Muscle layer of colon (tissue), 2 donors: ENCODE measurements around the gene LIME1.
A peak's percentile ranks its signal among the peaks of the same experiment; 100 is the strongest.

Experiments used
- H3K27ac ChIP-seq: one replicate; pipeline ENCODE4 v1.7.0; 2013; ENCODE audit warnings: low read depth, mild to moderate bottlenecking, low read length, moderate library complexity
- H3K27me3 ChIP-seq, 2 donors: one replicate each; pipeline ENCODE4 v1.7.0; 2013; ENCODE audit warnings: low read length in 2 of 2, mild to moderate bottlenecking in 2 of 2; ENCODE audit not compliant: insufficient read depth in 2 of 2, control insufficient read depth in 1 of 2
- H3K36me3 ChIP-seq: one replicate; pipeline ENCODE4 v1.7.0; 2013; ENCODE audit warnings: mild to moderate bottlenecking, low read length; ENCODE audit not compliant: insufficient read depth
- H3K4me1 ChIP-seq: one replicate; pipeline ENCODE4 v1.7.0; 2013; ENCODE audit warnings: mild to moderate bottlenecking, low read length; ENCODE audit not compliant: insufficient read depth
- H3K4me3 ChIP-seq, 2 donors: one replicate each; pipeline ENCODE4 v1.7.0; 2013; ENCODE audit warnings: low read length in 2 of 2, low read depth in 1 of 2, mild to moderate bottlenecking in 1 of 2, moderate library complexity in 1 of 2
- H3K9ac ChIP-seq: one replicate; pipeline ENCODE4 v1.7.0; 2013; ENCODE audit warnings: low read length
- H3K9me3 ChIP-seq: one replicate; pipeline ENCODE4 v1.7.0; 2013; ENCODE audit warnings: mild to moderate bottlenecking, low read length
- donor health status: abdominal sarcoma.
- donor health status: Adenocarcinoma of cecum.

The LIME1 gene

GRCh38 chr20:63738687-63739129 is 2.2 kb downstream of the LIME1 start:
- H3K36me3 ChIP-seq = peaks cover 16% of the 10 kb centered on the region
- peak overlapping the region; percentile 70 to 85 for H3K4me3 ChIP-seq
- no peak overlapping the region for H3K9ac ChIP-seq

GRCh38 chr20:63739130-63740069 is 2.9 kb downstream of the LIME1 start, which contains the start of gene SLC2A4RG:
Gene SLC2A4RG, plus strand, starts transcription at chr20:63739776. Its CDS starts 137 bp downstream, at chr20:63739913.
- Histone ChIP-seq H3K4me1 (peaks cover 18% of the 10 kb centered on the region), H3K9ac (peak within 1 kb of the TSS; percentile 33), H3K27ac (peak within 1 kb of the TSS; percentile 99), H3K27me3 (no peaks in the 10 kb centered on the region), H3K36me3 (peaks cover 9% of the 10 kb centered on the region), H3K4me3 (peak within 1 kb of the TSS; percentile 70 to 85), H3K9me3 (no peaks in the 10 kb centered on the region)

More at GRCh38 chr20:63738687-63739129, 2.2 kb downstream of the LIME1 start:
- H3K9me3 ChIP-seq = no peaks in the 10 kb centered on the region
- no peaks in the 10 kb centered on the region for H3K27me3 ChIP-seq
- peak overlapping the region; percentile 91 for H3K27ac ChIP-seq
- H3K4me1 ChIP-seq = peaks cover 18% of the 10 kb centered on the region

- Histone ChIP-seq H3K9ac (peak overlapping the region; percentile 33), H3K4me1 (peaks cover 18% of the 10 kb centered on the region), H3K9me3 (no peaks in the 10 kb centered on the region), H3K4me3 (peak overlapping the region; percentile 65 to 80), H3K36me3 (peaks cover 2% of the 10 kb centered on the region), H3K27ac (peak overlapping the region; percentile 99), H3K27me3 (no peaks in the 10 kb centered on the region)
These were observed 3.7 kb downstream of the LIME1 start for GRCh38 chr20:63740070-63740626.

- H3K4me3 ChIP-seq = peak overlapping the region; percentile 65 to 80
- H3K9ac ChIP-seq = peak overlapping the region; percentile 33
- H3K27ac ChIP-seq = peak overlapping the region; percentile 99
- no peaks in the 10 kb centered on the region for H3K9me3 ChIP-seq
- H3K36me3 ChIP-seq = no peaks in the 10 kb centered on the region
- no peaks in the 10 kb centered on the region for H3K27me3 ChIP-seq
- H3K4me1 ChIP-seq = peaks cover 18% of the 10 kb centered on the region
These were observed 4.3 kb downstream of the LIME1 start for GRCh38 chr20:63740627-63741353.

GRCh38 chr20:63741354-63741675 is 4.9 kb downstream of the LIME1 start:
- Histone ChIP-seq H3K27ac (peak overlapping the region; percentile 76), H3K4me3 (peak overlapping the region; percentile 65 to 80), H3K36me3 (no peaks in the 10 kb centered on the region), H3K27me3 (no peaks in the 10 kb centered on the region), H3K4me1 (peaks cover 18% of the 10 kb centered on the region), H3K9me3 (no peaks in the 10 kb centered on the region), H3K9ac (no peak overlapping the region)

- no peaks in the 10 kb centered on the region for H3K27me3 ChIP-seq
- no peak overlapping the region for H3K9ac ChIP-seq
- peaks cover 18% of the 10 kb centered on the region for H3K4me1 ChIP-seq
- peak overlapping the region; percentile 76 for H3K27ac ChIP-seq
- no peaks in the 10 kb centered on the region for H3K9me3 ChIP-seq
- H3K36me3 ChIP-seq = no peaks in the 10 kb centered on the region
- peak overlapping the region; percentile 65 to 80 for H3K4me3 ChIP-seq
These were observed 5.4 kb downstream of the LIME1 start for GRCh38 chr20:63741676-63742380.

- Histone ChIP-seq H3K36me3 (no peaks in the 10 kb centered on the region), H3K27ac (no peak overlapping the region), H3K4me1 (peaks cover 18% of the 10 kb centered on the region)
These were observed 6.0 kb downstream of the LIME1 start for GRCh38 chr20:63742381-63743024.

GRCh38 chr20:63743210-63743970 is 6.9 kb downstream of the LIME1 start:
- H3K4me3 ChIP-seq = no peak overlapping the region
- H3K27me3 ChIP-seq = no peaks in the 10 kb centered on the region
- H3K36me3 ChIP-seq = no peaks in the 10 kb centered on the region
- H3K27ac ChIP-seq = no peak overlapping the region
- H3K4me1 ChIP-seq = peaks cover 14% of the 10 kb centered on the region
- H3K9ac ChIP-seq = no peak overlapping the region
- H3K9me3 ChIP-seq = no peaks in the 10 kb centered on the region

More at GRCh38 chr20:63742381-63743024, 6.0 kb downstream of the LIME1 start:
- Histone ChIP-seq H3K9ac (no peak overlapping the region), H3K4me3 (no peak overlapping the region), H3K27me3 (no peaks in the 10 kb centered on the region), H3K9me3 (no peaks in the 10 kb centered on the region)

GRCh38 chr20:63744158-63744557 is 7.7 kb downstream of the LIME1 start:
- no peaks in the 10 kb centered on the region for H3K27me3 ChIP-seq
- H3K4me1 ChIP-seq = peaks cover 11% of the 10 kb centered on the region
- H3K9ac ChIP-seq = no peak overlapping the region
- H3K36me3 ChIP-seq = no peaks in the 10 kb centered on the region
- no peaks in the 10 kb centered on the region for H3K9me3 ChIP-seq
- no peak overlapping the region for H3K4me3 ChIP-seq
- no peak overlapping the region for H3K27ac ChIP-seq
